ENCODE results near the gene NDUFB10.

DNA sequence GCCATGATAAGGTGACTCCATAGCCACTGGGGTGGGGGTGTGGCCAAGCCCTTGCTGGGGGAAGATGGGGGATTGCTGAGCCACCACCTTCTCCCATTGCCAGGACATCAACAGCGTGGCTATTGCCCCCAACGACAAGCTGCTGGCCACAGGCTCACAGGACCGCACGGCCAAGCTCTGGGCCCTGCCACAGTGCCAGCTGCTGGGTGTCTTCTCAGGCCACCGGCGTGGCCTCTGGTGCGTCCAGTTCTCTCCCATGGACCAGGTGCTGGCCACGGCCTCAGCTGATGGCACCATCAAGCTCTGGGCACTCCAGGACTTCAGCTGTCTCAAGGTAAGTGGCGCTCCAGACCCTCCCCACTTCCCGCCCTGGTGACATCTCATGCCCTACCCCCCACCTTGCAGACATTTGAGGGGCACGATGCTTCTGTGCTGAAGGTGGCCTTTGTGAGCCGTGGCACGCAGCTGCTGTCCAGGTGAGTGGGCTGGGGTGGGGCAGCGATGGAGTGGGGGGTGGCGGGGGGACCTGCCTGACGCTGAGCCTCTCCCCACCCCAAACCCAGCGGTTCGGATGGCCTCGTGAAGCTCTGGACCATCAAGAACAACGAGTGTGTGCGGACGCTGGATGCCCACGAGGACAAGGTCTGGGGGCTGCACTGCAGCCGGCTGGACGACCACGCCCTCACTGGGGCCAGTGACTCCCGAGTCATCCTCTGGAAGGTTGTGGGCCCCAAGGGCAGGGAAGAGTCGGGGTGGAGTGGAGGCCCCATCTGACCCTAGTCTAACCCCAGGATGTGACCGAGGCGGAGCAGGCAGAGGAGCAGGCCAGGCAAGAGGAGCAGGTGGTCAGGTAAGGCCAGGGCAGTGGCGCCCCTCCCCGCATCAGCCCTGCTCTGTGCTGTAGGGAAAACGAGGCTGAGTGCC lies 17.9 kb downstream of the NDUFB10 start:
- TF ChIP-seq, protein P1, sequence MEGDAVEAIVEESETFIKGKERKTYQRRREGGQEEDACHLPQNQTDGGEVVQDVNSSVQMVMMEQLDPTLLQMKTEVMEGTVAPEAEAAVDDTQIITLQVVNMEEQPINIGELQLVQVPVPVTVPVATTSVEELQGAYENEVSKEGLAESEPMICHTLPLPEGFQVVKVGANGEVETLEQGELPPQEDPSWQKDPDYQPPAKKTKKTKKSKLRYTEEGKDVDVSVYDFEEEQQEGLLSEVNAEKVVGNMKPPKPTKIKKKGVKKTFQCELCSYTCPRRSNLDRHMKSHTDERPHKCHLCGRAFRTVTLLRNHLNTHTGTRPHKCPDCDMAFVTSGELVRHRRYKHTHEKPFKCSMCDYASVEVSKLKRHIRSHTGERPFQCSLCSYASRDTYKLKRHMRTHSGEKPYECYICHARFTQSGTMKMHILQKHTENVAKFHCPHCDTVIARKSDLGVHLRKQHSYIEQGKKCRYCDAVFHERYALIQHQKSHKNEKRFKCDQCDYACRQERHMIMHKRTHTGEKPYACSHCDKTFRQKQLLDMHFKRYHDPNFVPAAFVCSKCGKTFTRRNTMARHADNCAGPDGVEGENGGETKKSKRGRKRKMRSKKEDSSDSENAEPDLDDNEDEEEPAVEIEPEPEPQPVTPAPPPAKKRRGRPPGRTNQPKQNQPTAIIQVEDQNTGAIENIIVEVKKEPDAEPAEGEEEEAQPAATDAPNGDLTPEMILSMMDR (IDR thresholded peaks at IDR 0.05): no peak
- no peak for TF ChIP-seq POLR2A (IDR thresholded peaks at IDR 0.05; ENCODE audit: low read depth)
- no peak for TF ChIP-seq EP300 (IDR thresholded peaks at IDR 0.05)
- TF ChIP-seq POLR2AphosphoS5 (IDR thresholded peaks at IDR 0.05): no peak

All from esophagus muscularis mucosa (tissue), 4 donors.